ENCODE results near the gene CCDC85A.

Gene CCDC85A

DNA sequence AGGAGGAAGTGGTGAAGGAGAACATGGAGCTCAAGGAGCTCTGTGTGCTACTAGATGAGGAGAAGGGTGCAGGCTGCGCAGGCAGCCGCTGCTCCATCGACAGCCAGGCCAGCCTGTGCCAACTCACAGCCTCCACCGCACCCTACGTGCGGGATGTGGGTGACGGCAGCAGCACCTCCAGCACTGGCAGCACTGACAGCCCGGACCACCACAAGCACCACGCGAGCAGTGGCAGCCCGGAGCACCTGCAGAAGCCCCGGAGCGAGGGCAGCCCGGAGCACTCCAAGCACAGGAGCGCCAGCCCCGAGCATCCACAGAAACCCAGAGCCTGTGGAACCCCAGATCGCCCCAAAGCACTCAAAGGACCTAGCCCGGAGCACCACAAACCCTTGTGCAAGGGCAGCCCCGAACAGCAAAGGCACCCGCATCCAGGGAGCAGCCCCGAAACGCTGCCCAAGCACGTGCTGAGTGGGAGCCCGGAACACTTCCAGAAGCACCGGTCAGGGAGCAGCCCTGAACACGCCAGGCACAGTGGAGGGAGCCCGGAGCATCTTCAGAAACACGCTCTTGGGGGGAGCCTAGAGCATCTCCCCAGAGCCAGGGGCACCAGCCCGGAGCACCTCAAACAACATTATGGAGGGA, 9.0 kb downstream of the CCDC85A start:
- DNase-seq (ENCODE audit: low spot score), result no peak

DNA sequence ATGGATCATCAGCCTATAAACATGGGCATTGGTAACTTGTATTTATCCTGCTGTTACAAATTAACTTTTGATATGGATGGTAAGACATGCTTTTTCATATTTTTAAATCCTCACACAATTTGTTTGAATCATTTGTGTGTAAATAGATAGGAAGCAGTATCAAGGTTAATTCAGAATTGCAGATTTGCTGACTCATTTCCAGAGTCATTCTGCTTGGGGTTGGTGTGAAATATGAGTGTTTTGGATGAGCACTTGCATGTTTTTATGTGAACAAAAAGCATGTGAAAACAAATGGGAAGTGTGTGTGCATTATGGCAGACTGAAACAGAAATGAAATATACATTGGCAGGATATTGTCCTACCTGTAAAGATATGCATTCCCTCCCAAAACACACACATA, 11.8 kb downstream of the CCDC85A start:
- no peak for DNase-seq (ENCODE audit: low spot score)

DNA sequence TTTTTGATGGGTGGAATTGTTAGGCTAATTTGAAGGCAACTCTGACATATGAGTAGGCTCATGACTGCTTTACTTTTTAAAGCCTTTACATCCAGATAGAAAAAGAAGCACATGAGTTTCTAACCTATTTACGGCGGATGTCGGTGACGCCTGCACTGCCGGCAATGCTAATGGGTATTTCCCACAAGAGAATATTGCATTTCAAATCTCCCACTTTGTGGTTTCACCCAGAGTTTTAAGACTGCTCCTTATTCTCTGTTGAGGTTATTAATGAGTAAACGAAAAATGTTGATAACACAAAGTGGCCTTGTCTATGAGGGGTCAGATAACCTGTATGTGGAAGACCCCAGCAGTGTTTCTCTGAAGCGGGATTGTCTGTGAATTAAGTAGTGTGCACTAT, 14.0 kb downstream of the CCDC85A start:
- no peak for DNase-seq (ENCODE audit: low spot score)

DNA sequence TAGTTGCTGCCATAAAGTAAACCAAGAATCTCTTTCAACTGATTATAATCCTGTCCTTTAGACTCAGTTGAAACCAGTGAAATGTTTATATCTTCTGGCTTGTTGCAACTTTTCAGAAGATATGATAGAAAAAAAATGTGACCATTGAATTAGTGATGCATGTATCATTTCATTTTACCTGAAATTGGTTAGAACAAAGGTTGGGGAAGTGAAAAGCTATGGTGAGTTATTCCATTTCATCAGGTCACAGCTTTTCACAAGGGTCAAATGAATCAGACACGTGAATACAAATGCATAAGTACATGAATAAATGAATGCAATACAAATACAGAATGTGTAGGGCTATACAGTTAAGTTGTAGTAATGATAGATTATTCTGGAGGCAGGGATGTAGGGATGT, 15.1 kb downstream of the CCDC85A start:
- no peak for DNase-seq (ENCODE audit: low spot score)

DNA sequence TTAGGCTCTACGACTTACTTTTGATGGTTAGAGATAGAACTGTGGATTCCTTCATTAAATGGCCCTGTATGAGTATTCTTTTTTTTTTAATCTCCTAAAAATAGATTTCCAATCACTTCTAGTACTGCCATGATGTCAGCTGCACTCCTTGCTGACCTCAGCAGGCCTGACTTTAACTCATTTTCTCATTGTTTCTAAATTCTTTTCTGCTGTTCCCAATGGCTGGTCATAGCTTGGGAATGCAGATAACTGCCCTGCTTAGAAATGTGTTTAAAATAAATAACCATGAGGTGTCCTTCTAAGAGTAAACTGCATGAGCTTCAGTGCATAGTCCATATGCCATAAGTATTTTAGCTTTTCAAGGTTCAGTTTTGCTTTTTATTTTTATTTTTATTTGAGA, 15.7 kb downstream of the CCDC85A start:
- DNase-seq (ENCODE audit: low spot score), result no peak

DNA sequence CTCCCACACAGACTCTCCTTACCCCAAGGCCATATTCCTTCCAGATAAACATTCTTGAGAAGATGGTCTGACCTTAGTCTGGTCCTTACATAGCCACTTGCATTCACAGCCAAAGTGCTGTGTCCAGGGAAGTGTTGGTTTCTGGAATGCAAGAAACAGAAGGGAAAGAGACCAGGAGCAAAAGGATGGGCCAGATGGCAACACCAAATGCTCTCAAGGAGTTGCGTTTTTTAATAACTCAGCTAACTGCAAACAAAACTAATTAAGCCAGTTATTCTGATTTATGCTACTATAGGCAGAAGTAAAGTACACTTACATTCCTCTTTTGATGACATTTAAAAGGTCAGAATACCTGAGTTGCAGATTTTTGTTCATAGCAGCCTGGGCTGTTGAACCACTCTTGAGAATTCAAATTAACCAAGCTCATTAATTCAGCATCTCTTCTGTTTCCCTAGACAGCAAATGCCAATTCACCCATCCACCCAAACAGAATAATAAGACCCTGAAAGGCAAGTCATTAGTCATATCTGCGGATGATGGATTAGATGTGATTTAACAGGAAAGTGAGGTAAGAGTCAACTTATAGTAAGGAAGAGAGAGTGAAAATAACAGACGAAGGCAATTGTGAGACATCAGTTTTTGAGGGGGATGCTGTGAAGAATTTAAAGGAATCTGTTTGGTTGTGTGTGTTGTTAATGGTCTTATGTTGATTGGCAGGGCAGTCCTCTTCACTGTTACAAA, 18.8 kb downstream of the CCDC85A start:
- DNase-seq (ENCODE audit: low spot score), result no peak

DNA sequence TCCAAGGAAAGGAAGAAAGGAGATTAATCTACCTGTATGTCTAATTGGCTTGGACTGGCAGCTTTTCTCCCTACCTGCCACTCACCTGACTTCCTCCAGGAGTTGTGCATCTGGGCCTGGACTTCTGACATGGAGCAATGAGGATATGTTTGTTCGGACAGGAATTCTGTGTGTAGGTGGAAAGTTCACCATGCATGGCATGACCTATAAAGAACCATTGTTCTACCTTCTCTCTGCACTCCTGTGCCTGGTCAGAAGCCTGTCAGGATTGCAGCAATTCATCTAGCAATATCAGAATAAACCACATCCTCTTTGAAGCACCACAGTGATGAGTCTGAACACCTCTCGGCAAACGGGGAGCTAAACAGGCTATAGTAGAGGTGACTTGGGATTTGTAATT, 20.8 kb downstream of the CCDC85A start:
- DNase-seq (ENCODE audit: low spot score), result no peak

DNA sequence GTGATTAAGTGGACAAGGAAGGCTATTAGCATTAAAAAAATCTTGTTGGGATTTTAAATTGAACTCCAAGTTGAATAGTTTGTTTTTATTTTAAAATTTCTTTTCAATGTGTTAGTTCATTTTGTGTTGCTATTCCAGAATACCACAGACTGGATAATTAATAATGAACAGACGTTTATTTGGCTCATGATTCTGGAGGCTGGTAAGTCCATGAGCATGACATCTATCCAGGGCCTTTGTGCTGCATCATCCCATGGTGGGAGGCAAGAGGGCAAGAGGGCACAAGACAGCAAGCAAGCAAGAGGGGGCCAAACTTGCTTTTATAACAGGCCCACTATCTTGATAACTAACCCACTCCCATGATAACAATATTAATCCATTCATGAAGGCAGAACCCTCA, 22.5 kb downstream of the CCDC85A start:
- no peak for DNase-seq (ENCODE audit: low spot score)

DNA sequence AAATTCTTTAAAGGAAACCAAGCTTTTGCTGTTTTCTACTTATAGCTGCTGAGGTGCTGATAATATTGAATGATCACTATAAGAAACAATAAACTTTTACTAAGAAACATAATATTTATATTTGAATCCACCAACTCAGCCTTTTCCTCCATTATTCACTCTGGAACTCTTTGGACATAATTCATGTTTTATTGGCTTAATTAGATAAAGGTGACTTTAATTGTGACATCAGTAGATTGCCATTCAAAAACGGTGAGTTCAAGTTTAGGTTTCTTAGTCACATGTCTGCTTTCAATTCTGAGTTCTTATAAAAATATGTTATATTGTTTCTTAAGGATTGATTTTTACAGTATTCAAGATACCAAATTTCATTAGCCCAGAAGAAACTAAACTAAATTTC, 24.0 kb downstream of the CCDC85A start:
- DNase-seq (ENCODE audit: low spot score), result no peak

DNA sequence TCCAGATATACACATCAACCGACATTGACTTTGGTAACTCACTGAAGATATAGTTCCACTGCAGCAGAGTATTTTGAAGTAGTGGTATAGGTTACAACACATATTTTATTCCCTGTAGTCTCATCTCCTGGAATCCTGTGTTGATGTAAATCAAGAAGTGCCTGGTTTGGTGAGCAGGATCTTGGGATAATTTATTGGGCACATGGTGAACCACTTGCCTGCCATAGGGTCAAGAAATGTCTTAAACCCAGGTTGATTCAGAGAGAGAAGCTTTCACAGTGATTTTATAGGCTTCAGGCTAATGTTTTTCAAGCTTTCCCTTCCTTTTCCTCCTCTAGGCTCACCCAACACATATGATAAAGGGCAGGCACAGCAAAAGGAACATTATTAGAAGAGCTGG, 24.6 kb downstream of the CCDC85A start:
- no peak for DNase-seq (ENCODE audit: low spot score)

DNA sequence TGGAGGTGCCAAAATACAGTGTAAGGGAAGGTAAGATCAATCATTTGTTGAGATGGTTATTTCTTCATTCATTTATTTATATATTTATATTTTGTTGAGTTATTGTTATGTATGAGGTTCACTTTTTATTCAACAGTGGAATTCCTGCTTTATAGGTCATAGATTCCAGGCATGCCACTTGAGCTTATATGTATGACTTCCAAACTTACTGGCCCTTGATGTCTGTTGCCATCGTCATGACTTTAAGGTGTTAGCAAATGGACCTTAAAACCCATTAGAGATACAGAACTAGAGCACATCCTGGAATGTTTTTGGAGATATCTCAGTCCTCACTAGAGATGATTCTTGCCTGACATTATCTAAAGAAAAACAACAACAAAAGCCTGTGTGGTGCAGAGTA, 25.9 kb downstream of the CCDC85A start:
- DNase-seq (ENCODE audit: low spot score), result no peak

DNA sequence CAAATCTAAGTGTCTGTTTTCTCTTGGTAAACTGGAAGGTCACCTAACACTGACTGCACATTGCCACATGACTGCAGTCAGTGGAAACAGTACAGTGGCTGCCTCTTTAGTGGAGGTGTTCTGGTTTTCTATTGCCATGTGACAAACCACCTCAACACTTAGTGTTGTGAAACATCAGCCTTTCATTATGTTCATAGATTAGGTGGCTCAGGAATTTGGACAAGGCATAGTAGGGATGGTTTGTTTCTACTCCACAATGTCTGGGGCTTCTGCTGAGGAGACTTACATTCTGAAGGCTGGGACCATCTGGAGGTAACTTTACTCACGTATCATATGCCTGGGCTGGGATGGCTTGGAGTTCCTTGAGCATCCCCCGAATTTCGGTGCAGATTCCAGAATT, 26.5 kb downstream of the CCDC85A start:
- no peak for DNase-seq (ENCODE audit: low spot score)

DNA sequence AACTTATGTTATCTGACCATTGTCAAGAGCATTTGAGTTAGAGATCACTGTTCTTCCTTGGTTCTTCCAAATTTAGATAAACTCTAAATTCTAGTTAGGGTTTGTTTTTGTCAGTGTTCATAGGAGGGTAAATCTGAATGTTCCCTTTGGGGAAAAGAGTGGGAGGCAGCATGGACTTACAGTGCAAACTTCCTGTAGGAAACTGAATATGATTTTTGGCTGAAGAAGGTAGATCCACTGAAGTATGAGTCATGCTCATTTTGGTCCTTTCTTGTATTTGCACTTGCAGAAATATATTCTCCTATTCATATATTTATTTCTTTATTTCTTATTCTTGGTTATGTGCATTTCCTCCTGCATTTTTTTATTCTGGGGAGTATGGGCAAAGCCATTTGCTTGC, 27.3 kb downstream of the CCDC85A start:
- no peak for DNase-seq (ENCODE audit: low spot score)

DNA sequence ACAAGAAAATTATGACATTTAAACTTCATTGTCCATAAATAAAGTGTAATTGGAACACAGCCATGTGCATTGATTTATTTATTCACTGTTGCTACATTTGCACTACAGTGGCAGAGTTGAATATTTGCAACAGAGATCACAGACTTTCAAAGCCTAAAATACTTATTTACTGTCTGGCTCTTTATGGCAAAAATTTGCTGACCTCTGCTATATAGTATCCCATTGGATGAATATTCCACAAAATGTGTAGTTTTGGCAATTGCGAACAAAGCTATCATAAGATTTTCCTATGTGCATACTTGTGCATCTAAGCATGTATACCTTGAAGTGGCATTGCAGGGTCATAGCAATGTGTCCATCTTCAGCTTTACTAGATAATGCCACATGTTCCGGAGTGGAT, 32.1 kb downstream of the CCDC85A start:
- no peak for DNase-seq (ENCODE audit: low spot score)

DNA sequence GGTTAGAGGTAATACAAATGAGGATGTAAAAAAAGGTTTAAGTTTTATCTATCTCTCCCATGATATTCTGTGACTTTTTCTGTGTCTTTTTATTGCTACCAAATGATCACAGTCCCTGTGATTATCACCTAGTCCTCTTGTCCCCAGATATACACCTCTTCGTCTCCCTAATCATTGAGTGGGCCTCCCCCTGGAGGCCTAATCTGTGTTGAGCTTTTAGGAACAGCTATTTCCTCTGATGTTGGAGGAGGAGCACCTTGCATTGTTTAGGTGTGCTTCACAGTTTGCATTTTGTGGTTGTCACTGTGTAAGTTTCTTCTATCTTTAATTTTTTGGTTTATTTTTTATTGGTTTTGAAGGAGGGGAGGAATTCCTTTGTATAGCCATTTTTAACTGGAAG, 33.3 kb downstream of the CCDC85A start:
- DNase-seq (ENCODE audit: low spot score), result no peak

DNA sequence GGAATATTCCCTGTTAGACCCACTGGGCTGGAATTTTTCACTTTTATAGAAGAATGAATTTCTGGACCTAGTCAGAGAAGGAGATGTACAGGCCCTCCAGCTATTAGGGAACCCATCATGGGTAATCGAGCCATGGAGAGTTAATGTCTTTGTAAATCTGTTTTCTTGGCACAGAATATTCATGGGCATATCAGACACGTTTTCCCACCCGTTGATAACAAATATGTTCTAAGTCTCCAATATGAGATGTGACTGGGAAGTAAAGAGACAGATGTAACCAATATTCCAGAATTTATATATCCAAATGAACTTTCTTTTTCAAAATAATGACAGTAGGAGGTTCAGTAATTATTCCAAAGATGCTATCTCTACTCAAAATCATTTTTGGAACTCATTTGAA, 38.7 kb downstream of the CCDC85A start:
- no peak for DNase-seq (ENCODE audit: low spot score)

DNA sequence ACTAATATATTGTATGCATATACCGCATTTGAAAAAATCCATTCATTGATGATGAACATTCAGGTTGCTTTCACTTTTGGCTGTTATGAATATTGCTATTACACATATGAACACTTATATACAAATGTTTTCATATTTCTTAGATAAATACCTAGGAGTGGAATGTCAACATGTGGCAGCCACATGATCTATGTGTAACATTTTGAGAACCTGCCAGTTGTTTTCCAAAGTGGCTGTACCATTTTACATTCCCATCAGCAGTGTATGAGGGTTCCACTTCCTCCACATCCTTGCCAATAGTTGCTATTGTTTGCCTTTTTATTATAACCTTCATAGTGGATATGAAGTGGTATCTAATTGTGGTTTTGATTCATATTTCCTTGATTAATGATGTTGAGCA, 40.5 kb downstream of the CCDC85A start:
- DNase-seq (ENCODE audit: low spot score), result no peak

DNA sequence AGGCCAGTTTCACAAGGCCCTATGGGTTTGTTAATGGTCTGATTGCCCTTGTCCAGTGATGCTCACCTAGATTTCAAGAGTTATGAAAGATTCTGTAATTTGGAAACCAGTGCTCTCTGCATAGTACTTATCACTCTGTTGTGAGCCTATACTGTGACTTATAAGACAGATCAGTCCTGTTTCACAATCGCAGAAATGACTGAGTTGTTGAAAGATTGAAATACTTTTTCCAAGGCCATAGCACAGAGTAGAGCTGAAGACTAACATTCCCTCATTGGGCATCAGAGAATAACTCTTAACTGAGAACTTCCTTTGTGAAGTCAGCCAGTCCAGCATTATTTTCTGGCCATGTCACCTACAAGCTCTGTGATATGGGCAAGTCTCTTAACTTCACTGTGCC, 44.0 kb downstream of the CCDC85A start:
- no peak for DNase-seq (ENCODE audit: low spot score)

DNA sequence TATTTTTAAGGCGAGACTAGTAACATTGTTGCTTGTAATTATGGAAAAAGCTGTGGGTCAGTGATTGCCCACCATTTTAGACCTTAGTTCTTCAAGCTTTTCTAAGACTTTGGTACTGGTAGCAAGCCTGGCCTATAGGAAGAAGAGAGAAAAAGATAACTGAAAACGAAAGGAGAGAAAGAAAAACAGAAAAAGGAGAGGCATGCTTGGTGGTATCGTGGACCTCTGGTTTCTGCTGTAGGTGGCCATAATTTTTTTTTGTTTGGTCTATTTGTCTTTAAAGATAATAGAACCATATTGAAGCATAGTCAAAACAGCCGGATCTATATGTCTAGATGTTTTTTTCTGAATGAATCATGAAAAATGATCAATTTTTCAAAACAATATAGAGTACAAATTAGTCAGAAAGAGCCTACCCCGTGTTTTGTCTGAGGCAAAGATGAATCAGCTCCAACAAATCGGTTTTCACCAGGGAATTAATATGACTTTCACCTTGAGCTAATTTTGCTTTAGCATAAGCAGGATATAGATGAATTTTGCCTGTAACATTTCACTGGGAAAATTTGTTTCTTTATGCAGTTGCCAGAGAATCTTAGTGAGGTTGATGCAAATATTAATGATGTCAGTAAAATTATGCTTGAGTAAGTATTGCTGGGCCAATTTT, 45.7 kb downstream of the CCDC85A start:
- no peak for DNase-seq (ENCODE audit: low spot score)

DNA sequence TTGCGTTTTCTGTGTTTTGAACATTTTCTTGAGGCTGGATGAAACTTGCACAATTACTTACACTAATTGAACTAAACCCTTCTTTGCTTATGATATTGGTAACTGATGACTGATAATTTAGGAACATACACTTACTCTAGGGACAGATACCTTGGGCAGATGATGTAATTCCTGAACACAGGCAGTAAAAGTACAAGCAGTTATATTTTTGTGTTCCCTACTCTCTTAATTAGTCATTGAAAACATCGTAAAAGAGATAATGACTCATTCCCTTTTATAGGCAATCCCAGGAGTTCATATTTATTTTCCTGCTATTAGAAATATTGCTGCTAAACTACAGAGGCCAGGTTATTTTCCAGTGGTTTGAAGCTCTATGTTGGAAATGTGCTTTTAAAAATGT, 46.4 kb downstream of the CCDC85A start:
- no peak for DNase-seq (ENCODE audit: low spot score)

DNA sequence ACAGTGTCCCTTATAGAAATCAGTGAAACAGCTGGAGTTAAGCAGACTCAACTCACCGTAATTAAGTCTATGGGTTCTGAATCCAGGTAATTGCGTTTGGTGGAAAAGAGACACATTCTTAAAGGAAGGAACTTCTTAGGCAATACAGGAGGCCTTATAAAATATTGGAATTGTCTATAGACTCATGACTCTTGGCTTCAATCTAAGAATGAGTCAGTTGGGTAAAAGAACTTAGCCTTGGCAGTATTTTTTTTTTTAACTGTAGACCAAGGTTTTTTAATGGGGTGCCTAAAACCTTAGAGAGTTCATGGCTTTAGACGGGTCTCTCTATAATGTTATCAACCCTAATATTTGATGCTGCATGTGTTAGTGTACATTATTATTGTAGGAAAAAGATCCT, 47.6 kb downstream of the CCDC85A start:
- no peak for DNase-seq (ENCODE audit: low spot score)

DNA sequence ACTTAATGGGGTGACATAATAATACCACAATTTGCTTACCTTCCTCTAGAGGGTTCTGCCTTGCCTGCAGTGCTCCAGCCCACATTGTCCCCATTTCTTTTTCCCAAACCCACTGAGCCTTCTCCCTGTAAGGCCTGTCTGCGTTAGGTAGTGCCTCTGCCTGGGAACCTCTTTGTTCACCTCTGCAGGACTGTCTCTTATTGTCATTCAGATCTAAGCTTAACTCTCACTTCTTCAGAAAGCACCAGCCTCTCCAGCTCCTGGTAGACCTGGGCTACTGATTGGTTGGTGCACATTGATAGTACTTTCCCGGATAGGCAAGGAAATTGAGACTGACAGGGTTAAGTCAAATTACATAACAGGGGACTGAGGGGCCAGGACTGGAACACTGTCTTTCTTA, 49.1 kb downstream of the CCDC85A start:
- DNase-seq (ENCODE audit: low spot score), result no peak

DNA sequence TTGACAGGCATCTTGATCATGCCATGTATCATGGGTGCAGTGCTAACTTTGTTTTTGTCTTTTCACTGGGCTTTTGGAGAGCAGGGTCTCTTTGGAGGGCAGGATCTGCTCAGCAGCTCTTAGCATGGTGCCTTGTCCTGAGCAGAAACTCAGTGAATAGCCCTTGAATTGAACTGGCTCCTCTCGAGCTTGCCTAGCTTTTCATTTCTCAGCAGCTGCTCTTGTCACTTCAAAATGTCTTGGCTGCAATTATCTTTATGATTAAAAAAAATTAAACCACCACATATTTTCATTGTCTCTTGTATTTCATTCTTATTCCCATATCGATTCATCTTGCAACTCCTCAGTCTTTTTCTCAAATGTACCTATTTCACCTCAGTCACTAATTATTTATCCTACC, 50.5 kb downstream of the CCDC85A start:
- DNase-seq (ENCODE audit: low spot score), result no peak

DNA sequence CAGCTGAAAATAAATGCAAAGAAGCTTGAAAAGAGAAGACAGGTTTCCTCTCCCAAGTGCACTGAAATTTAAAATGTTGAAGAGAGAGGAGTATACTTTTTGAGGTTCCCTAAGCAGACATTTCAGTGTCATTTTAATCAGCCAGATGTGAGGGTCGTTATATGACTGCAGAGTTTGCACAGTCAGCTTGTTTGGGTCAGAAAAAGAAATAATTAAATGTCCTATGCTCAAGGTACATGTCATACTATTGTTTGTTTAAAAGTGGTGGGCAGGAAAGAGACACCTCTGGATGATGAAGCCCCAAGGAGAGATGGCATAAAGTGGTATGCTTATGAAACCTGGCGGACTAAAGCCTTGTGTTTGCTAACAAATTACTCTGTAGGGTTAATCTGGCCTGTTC, 55.2 kb downstream of the CCDC85A start:
- no peak for DNase-seq (ENCODE audit: low spot score)
